Measurements from ENCODE around the gene PASK. TPM values are rescaled to one million over a fixed set of nuclear protein-coding genes. Genes with fewer than 3 reads are reported as not detected.

Gene PASK
- total RNA-seq, 1 experiment from 2014 or later: 21.1 TPM

DNA sequence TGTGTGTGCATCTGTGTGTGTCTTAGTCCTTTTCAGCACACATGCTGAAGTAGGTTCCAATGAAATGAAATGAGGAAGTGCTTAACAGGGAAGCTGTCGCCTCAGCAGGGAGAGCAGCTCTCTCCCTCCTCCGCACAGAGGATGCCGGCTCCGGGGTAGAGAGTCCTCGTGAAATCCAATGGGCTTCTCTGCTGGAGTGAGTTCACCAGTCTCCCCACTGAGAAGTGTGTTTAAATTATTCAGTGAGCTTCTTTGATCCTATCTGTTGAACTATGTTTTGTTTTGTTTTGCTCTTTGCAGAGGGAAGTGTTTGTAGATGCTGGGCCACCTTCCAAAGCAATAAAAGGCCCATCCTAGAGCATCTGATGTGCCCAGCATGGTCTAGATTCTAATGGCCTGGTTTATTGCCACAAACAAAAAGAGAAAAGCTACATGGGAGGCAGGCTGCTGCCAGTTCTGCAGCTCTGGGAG is 7.7 kb upstream of the PASK start:
- POLR2A ChIA-PET: no interaction called here

GRCh38 chr2:241155936-241156335 is 6.7 kb upstream of the PASK start:
- Mint-ChIP-seq H3K4me3 (ENCODE audit: unreplicated experiment) (no peak overlapping the region), H3K9me3 (ENCODE audit: unreplicated experiment) (no peaks in the 10 kb centered on the region), H3K4me1 (ENCODE audit: low read depth, unreplicated experiment) (peaks cover 7% of the 10 kb centered on the region), H3K27ac (ENCODE audit: unreplicated experiment) (no peak overlapping the region), H3K27me3 (ENCODE audit: insufficient read depth, unreplicated experiment) (no peaks in the 10 kb centered on the region), H3K36me3 (ENCODE audit: insufficient read depth, unreplicated experiment) (no peaks in the 10 kb centered on the region)
- H3K27me3 ChIP-seq (replicated peaks; ENCODE audit: control insufficient read depth, insufficient read depth, low read length): no peaks in the 10 kb centered on the region
- DNase-seq: no peak
- no peaks in the 10 kb centered on the region for H3K9me3 ChIP-seq
- H3K4me3 ChIP-seq (ENCODE audit: low read depth, low read length): no peak overlapping the region
- ChIA-PET POLR2A (no interaction called here), CTCF (no interaction called here)
- BruUV-seq (replicated peaks): no TSS peak
- H3K36me3 ChIP-seq (ENCODE audit: control insufficient read depth, insufficient read depth, low read length): no peaks in the 10 kb centered on the region
- TF ChIP-seq, protein P1, sequence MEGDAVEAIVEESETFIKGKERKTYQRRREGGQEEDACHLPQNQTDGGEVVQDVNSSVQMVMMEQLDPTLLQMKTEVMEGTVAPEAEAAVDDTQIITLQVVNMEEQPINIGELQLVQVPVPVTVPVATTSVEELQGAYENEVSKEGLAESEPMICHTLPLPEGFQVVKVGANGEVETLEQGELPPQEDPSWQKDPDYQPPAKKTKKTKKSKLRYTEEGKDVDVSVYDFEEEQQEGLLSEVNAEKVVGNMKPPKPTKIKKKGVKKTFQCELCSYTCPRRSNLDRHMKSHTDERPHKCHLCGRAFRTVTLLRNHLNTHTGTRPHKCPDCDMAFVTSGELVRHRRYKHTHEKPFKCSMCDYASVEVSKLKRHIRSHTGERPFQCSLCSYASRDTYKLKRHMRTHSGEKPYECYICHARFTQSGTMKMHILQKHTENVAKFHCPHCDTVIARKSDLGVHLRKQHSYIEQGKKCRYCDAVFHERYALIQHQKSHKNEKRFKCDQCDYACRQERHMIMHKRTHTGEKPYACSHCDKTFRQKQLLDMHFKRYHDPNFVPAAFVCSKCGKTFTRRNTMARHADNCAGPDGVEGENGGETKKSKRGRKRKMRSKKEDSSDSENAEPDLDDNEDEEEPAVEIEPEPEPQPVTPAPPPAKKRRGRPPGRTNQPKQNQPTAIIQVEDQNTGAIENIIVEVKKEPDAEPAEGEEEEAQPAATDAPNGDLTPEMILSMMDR (IDR thresholded peaks at IDR 0.05; ENCODE audit: insufficient read depth in 1 of 2, low read depth in 1 of 2, low read length in 1 of 2, severe bottlenecking in 1 of 2, unreplicated experiment in 1 of 2): no peak
- 0 out of 2 replicates have a peak, but pooled peaks cover 3% of the 10 kb centered on the region for H3K4me1 ChIP-seq
- intact Hi-C loops (cut with micrococcal nuclease; ENCODE audit: unreplicated experiment): no loop called here

More for the DNA sequence above, 7.7 kb upstream of the PASK start:
- intact Hi-C loops (cut with micrococcal nuclease; ENCODE audit: unreplicated experiment): no loop called here
- no peak overlapping the region for H3K27ac Mint-ChIP-seq (ENCODE audit: unreplicated experiment)
- H3K9me3 ChIP-seq: no peaks in the 10 kb centered on the region
- no peaks in the 10 kb centered on the region for H3K9me3 Mint-ChIP-seq (ENCODE audit: unreplicated experiment)
- no peaks in the 10 kb centered on the region for H3K4me1 ChIP-seq
- TF ChIP-seq, protein P1 (IDR thresholded peaks at IDR 0.05; ENCODE audit: insufficient read depth in 1 of 2, low read depth in 1 of 2, low read length in 1 of 2, severe bottlenecking in 1 of 2, unreplicated experiment in 1 of 2): no peak
- DNase-seq: no peak
- no peaks in the 10 kb centered on the region for H3K36me3 Mint-ChIP-seq (ENCODE audit: insufficient read depth, unreplicated experiment)
- no peak overlapping the region for H3K4me3 Mint-ChIP-seq (ENCODE audit: unreplicated experiment)
- no peaks in the 10 kb centered on the region for H3K27me3 Mint-ChIP-seq (ENCODE audit: insufficient read depth, unreplicated experiment)
- CTCF ChIA-PET: no interaction called here
- BruUV-seq (replicated peaks): no TSS peak
- no peaks in the 10 kb centered on the region for H3K27me3 ChIP-seq (replicated peaks; ENCODE audit: control insufficient read depth, insufficient read depth, low read length)
- H3K4me1 Mint-ChIP-seq (ENCODE audit: low read depth, unreplicated experiment): no peaks in the 10 kb centered on the region
- no peaks in the 10 kb centered on the region for H3K36me3 ChIP-seq (ENCODE audit: control insufficient read depth, insufficient read depth, low read length)
- no peak overlapping the region for H3K4me3 ChIP-seq (ENCODE audit: low read depth, low read length)

GRCh38 chr2:241154915-241155314 is 5.6 kb upstream of the PASK start:
- no TSS peak for BruUV-seq (replicated peaks)
- H3K27me3 ChIP-seq (replicated peaks; ENCODE audit: control insufficient read depth, insufficient read depth, low read length): no peaks in the 10 kb centered on the region
- Mint-ChIP-seq H3K27ac (ENCODE audit: unreplicated experiment) (no peak overlapping the region), H3K36me3 (ENCODE audit: insufficient read depth, unreplicated experiment) (peaks cover 7% of the 10 kb centered on the region), H3K4me3 (ENCODE audit: unreplicated experiment) (no peak overlapping the region), H3K27me3 (ENCODE audit: insufficient read depth, unreplicated experiment) (no peaks in the 10 kb centered on the region), H3K9me3 (ENCODE audit: unreplicated experiment) (no peaks in the 10 kb centered on the region), H3K4me1 (ENCODE audit: low read depth, unreplicated experiment) (peaks cover 7% of the 10 kb centered on the region)
- CTCF ChIA-PET: no interaction called here
- H3K36me3 ChIP-seq (ENCODE audit: control insufficient read depth, insufficient read depth, low read length): no peaks in the 10 kb centered on the region
- DNase-seq: no peak
- intact Hi-C loops (cut with micrococcal nuclease; ENCODE audit: unreplicated experiment): no loop called here
- TF ChIP-seq, protein P1 (IDR thresholded peaks at IDR 0.05; ENCODE audit: insufficient read depth in 1 of 2, low read depth in 1 of 2, low read length in 1 of 2, severe bottlenecking in 1 of 2, unreplicated experiment in 1 of 2): no peak
- no peaks in the 10 kb centered on the region for H3K9me3 ChIP-seq
- POLR2A ChIA-PET: no interaction called here
- 0 out of 2 replicates have a peak, but pooled peaks cover 3% of the 10 kb centered on the region for H3K4me1 ChIP-seq
- no peak overlapping the region for H3K4me3 ChIP-seq (ENCODE audit: low read depth, low read length)

Measured in Caco-2 (cell line).